Measurements from ENCODE around the gene SYTL2. TPM values are rescaled to one million over a fixed set of nuclear protein-coding genes. Genes with fewer than 3 reads are reported as not detected.
A peak's percentile ranks its signal among the peaks of the same experiment; 100 is the strongest.

The SYTL2 gene
- total RNA-seq, 6 experiments from 2014 or later: 4.2 to 14.9 (median 8.7) TPM

DNA sequence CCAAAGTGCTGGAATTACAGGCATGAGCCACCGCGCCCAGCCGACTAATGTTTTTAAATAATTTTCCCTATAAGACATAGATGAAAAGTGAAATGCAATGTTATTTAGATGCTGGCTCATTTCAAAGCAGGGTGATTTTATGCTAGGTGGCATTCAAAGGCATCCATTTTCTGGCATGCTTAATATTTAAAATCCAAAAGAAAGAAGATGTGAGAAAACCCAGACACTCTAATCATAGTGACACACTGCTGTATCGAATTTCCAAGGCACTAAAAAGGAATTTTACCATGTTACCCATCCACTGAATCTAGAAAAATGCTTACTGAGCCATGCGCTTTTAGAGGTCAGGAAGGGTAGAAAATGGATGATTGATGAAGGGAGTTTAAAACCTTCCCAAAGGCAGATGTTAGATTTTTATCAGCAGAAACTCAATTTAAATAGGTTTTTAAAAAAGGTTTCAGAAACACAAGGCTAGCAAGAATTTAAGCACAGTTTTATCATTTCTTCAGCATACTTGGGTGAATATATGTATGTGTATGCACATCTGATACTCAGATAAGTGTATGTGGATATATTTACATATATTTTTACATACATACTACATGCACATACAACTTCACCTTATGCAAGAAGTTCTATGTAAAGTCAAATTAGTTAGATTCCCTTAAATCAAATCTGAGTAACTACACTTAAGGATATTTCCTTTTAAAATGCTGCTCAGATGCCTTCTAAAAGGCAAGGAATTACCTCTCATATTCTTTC lies 100.8 kb downstream of the SYTL2 start:
- Histone ChIP-seq H3K4me1 (no peaks in the 10 kb centered on the region), H3K27ac (no peak overlapping the region), H3K36me3 (no peaks in the 10 kb centered on the region), H3K4me3 (no peak overlapping the region), H3K9me3 (no peaks in the 10 kb centered on the region), H3K27me3 (no peaks in the 10 kb centered on the region)
- intact Hi-C loops (cut with DNase I): no loop called here
- ATAC-seq (no peak), DNase-seq (no peak)
- WGBS (ENCODE audit: insufficient coverage, low coverage, low lambda C conversion rate, missing lambda C conversion rate): 80% methylated on average over 5 of the region's 5 CpGs
- TF ChIP-seq, protein P1, sequence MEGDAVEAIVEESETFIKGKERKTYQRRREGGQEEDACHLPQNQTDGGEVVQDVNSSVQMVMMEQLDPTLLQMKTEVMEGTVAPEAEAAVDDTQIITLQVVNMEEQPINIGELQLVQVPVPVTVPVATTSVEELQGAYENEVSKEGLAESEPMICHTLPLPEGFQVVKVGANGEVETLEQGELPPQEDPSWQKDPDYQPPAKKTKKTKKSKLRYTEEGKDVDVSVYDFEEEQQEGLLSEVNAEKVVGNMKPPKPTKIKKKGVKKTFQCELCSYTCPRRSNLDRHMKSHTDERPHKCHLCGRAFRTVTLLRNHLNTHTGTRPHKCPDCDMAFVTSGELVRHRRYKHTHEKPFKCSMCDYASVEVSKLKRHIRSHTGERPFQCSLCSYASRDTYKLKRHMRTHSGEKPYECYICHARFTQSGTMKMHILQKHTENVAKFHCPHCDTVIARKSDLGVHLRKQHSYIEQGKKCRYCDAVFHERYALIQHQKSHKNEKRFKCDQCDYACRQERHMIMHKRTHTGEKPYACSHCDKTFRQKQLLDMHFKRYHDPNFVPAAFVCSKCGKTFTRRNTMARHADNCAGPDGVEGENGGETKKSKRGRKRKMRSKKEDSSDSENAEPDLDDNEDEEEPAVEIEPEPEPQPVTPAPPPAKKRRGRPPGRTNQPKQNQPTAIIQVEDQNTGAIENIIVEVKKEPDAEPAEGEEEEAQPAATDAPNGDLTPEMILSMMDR (IDR thresholded peaks at IDR 0.05): no peak

DNA sequence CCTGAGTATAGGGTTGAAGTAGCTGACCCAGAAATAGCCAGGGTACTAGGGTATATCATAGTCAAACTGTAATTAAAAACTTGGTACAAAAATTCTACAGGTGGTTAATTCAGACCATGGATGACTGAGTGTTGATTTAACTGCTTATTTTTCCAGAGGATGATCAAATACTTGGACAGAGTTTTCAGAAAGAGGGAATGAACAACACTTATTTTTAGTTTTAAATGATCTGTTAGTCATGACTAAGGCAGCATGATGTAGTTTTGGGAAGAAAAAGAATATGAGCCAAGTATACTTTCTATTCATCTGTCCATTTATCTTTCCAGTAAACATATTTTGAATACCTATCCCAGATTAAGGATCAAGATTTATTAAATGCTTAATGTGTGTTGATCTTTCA lies 105.1 kb downstream of the SYTL2 start:
- intact Hi-C loops (cut with DNase I): no loop called here
- ATAC-seq (no peak), DNase-seq (no peak)
- no peak for TF ChIP-seq POLR2A (IDR thresholded peaks at IDR 0.05)
- TF ChIP-seq, protein P1 (IDR thresholded peaks at IDR 0.05): no peak
- Histone ChIP-seq H3K27me3 (no peaks in the 10 kb centered on the region), H3K4me3 (no peak overlapping the region), H3K36me3 (no peaks in the 10 kb centered on the region), H3K27ac (no peak overlapping the region), H3K4me1 (no peaks in the 10 kb centered on the region), H3K9me3 (no peaks in the 10 kb centered on the region)

DNA sequence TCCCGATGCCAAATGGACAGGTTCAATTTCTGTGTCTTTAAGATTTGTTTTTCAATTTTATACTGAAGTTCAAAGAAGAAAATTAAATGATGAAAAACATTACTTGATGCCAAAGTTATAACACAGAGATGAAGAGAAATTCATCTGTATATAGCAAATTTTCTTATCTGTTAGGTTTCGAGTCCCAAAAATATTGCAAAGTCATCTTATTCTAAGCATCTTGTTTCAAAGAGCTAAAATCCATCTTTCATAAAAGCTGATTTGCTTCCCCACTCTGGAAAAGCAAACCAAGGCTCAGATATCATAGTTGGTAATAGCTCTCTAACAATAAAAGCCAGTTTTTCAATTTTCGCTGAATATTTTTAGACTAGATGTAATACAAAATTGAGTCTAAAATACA lies 106.0 kb downstream of the SYTL2 start:
- TF ChIP-seq, protein P1 (IDR thresholded peaks at IDR 0.05): no peak
- TF ChIP-seq POLR2A (IDR thresholded peaks at IDR 0.05): no peak
- H3K4me1 ChIP-seq: no peaks in the 10 kb centered on the region
- no peaks in the 10 kb centered on the region for H3K36me3 ChIP-seq
- DNase-seq: no peak
- H3K27me3 ChIP-seq: no peaks in the 10 kb centered on the region
- 91% methylated on average over 3 of the region's 3 CpGs for WGBS (ENCODE audit: insufficient coverage, low coverage, low lambda C conversion rate, missing lambda C conversion rate)
- H3K27ac ChIP-seq: no peak overlapping the region
- intact Hi-C loops (cut with DNase I): no loop called here
- no peaks in the 10 kb centered on the region for H3K9me3 ChIP-seq
- no peak for ATAC-seq
- no peak overlapping the region for H3K4me3 ChIP-seq

DNA sequence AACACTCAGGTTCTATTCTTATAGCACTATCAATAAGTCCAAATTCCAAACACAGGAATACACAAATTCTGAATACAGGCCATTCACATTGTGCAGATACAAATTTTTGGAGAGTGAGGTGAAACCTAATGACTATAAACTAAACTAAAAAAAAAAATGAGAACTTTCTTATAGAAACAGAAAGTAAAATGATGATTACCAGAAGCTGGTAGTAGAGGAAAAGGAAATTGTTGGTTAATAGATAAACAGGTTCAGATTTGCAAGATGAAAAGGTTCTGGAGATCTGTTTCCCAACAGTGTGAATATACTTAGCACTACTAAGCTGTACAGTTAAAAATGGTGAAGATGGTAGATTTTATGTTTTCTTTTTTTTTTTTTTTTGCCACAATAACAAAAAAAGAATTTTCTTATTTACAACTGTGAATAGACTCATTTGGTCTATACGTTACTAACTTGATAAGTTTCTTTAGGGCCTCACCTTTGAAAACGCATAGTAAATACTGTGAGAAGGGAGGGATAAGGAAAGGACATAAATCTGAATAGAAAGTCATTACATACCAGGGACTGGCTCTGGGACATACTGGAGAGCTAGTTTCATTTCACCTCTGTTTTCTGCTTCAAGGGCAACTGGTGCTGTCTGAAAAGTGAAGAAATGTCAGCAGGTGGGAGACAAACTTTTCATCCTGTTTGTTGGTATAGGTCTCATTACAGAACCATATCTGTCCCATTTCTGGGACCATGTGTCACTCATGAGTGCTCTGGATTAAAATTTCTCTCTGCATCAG lies 110.8 kb downstream of the SYTL2 start:
- Histone ChIP-seq H3K27me3 (no peaks in the 10 kb centered on the region), H3K4me3 (no peak overlapping the region), H3K9me3 (no peaks in the 10 kb centered on the region), H3K4me1 (no peaks in the 10 kb centered on the region), H3K36me3 (no peaks in the 10 kb centered on the region), H3K27ac (no peak overlapping the region)
- DNase-seq (no peak), ATAC-seq (peak in 2 of 4 donors; percentile 25 to 52)
- intact Hi-C loops (cut with DNase I): no loop called here
- TF ChIP-seq, protein P1 (IDR thresholded peaks at IDR 0.05): no peak
- no peak for TF ChIP-seq POLR2A (IDR thresholded peaks at IDR 0.05)
- WGBS (ENCODE audit: insufficient coverage, low coverage, low lambda C conversion rate, missing lambda C conversion rate): 62% methylated on average over 2 of the region's 2 CpGs

All from right lobe of liver (tissue), 6 donors.